Hematopoietic multipotent progenitor cell treated with erythropoietin and hydrocortisone succinate and interleukin-3 and kit ligand, for 8 days (in vitro differentiated cells): ENCODE measurements around the gene ZNF462.
"Not testable (repeated sequence)": the region's sequence is repeated elsewhere in the genome, so short reads cannot be mapped to it uniquely, and the experiment has no call there.

ENCODE experiments used
- DNase-seq: peaks from one replicate; pipeline ENCODE4 v3.0.0-alpha.2; 2015

Gene ZNF462

GRCh38 chr9:106969696-106970095, 106.7 kb downstream of the ZNF462 start:
- no peak for DNase-seq

GRCh38 chr9:106970219-106970975, 107.4 kb downstream of the ZNF462 start:
- DNase-seq: no peak

- DNase-seq: no peak
Observed at GRCh38 chr9:106970976-106971457, 108.1 kb downstream of the ZNF462 start.

- no peak for DNase-seq
Observed at GRCh38 chr9:106972082-106972481, 109.1 kb downstream of the ZNF462 start.

GRCh38 chr9:106974341-106974740, 111.4 kb downstream of the ZNF462 start:
- DNase-seq: no peak

GRCh38 chr9:106976772-106977171, 113.8 kb downstream of the ZNF462 start:
- DNase-seq: no peak

GRCh38 chr9:106980551-106981101, 117.7 kb downstream of the ZNF462 start:
- DNase-seq: no peak

GRCh38 chr9:106981396-106982287, 118.7 kb downstream of the ZNF462 start:
- DNase-seq: no peak

- no peak for DNase-seq
Observed at GRCh38 chr9:106982636-106983035, 119.7 kb downstream of the ZNF462 start.

GRCh38 chr9:106983346-106983745, 120.4 kb downstream of the ZNF462 start:
- no peak for DNase-seq

GRCh38 chr9:106989904-106990303, 126.9 kb downstream of the ZNF462 start:
- not testable (repeated sequence) for DNase-seq

- DNase-seq: no peak
Observed at GRCh38 chr9:106992186-106992585, 129.2 kb downstream of the ZNF462 start.

GRCh38 chr9:106993603-106994002, 130.6 kb downstream of the ZNF462 start:
- no peak for DNase-seq

- no peak for DNase-seq
Observed at GRCh38 chr9:106994463-106994862, 131.5 kb downstream of the ZNF462 start.

GRCh38 chr9:107000218-107000617, 137.3 kb downstream of the ZNF462 start:
- DNase-seq: no peak

- DNase-seq: no peak
Observed at GRCh38 chr9:107005201-107005600, 142.2 kb downstream of the ZNF462 start.

GRCh38 chr9:107007402-107007801, 144.4 kb downstream of the ZNF462 start:
- no peak for DNase-seq

GRCh38 chr9:107008011-107008410, 145.0 kb downstream of the ZNF462 start:
- no peak for DNase-seq

- DNase-seq: no peak
Observed at GRCh38 chr9:107008447-107008846, 145.5 kb downstream of the ZNF462 start.

- DNase-seq: no peak
Observed at GRCh38 chr9:107016383-107016782, 153.4 kb downstream of the ZNF462 start.

GRCh38 chr9:107018861-107019545, 156.0 kb downstream of the ZNF462 start:
- DNase-seq: no peak

- no peak for DNase-seq
Observed at GRCh38 chr9:107020040-107020530, 157.1 kb downstream of the ZNF462 start.

- DNase-seq: no peak
Observed at GRCh38 chr9:107024193-107024592, 161.2 kb downstream of the ZNF462 start.
